Nephron (organoid): ENCODE measurements around the gene HELZ2.
"Not testable (repeated sequence)": the region's sequence is repeated elsewhere in the genome, so short reads cannot be mapped to it uniquely, and the experiment has no call there.

Source experiments
- H3K27ac Mint-ChIP-seq, 3 experiments: 2 replicates each; pipeline ENCODE4 v1.8.0; 2020; ENCODE audit warnings: mixed read lengths in 3 of 3, mild to moderate bottlenecking in 2 of 3, moderate library complexity in 1 of 3
- H3K27me3 Mint-ChIP-seq: 2 replicates; pipeline ENCODE4 v1.8.0; 2021; ENCODE audit warnings: low read depth, mild to moderate bottlenecking, moderate library complexity, mixed read lengths
- H3K36me3 Mint-ChIP-seq: 2 replicates; pipeline ENCODE4 v1.8.0; 2020; ENCODE audit warnings: low read depth, mixed read lengths
- H3K4me1 Mint-ChIP-seq: 2 replicates; pipeline ENCODE4 v1.8.0; 2020; ENCODE audit warnings: mixed read lengths
- H3K4me3 Mint-ChIP-seq, 3 experiments: 2 replicates each; pipeline ENCODE4 v1.8.0; 2020; ENCODE audit warnings: mild to moderate bottlenecking in 3 of 3, mixed read lengths in 3 of 3, moderate library complexity in 2 of 3
- H3K9me3 Mint-ChIP-seq: 2 replicates; pipeline ENCODE4 v1.8.0; 2020; ENCODE audit warnings: mixed read lengths
- TF ChIP-seq, protein P1 (sequence below), 3 experiments: fragments of 200-600 bp; sonication (generic); IDR thresholded peaks; one replicate each; pipeline ENCODE4 v1.5.0; 2021; ENCODE audit warnings: antibody characterized with exemption in 3 of 3; ENCODE audit not compliant: unreplicated experiment in 3 of 3

HELZ2 gene

DNA sequence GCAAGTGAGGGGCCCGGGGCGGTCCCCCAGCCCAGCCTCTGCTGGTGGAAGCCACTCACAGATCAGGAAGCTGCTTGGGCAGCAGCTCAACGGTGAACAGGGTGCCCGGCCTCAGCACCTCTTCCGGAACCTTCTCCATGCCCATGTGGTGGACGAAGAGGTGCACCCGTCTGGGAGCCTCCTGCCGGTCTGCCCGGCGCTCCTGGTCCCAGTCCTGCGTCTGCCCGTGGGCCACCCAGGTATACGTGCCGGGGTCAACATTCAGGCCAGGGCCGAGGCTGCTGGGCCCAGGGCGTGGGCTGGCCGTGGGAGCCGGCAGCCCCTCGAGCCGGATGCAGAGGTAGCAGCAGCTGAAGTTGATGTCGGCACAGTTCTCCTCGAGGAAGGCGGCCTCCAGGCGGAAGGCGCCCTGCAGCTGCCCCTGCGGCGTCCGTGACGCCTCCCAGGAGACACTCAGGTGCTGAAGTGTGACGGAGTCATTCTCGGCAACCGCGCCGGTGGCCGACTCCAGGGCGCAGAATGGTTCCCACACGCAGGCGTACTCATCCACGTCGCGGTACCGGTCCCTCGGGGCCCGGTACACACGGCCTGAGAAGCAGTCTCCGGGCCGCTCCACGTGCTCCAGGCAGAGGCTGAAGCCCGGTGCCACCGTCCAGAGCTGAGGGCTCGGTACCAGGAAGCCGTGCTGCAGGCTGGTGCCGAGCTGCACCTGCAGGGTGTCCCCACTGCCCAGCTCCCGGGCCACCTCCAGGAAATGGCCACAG lies 11.4 kb downstream of the HELZ2 start:
- Mint-ChIP-seq H3K4me1 (no peaks in the 10 kb centered on the region), H3K27me3 (no peaks in the 10 kb centered on the region), H3K4me3 (no peak overlapping the region), H3K27ac (no peak overlapping the region), H3K36me3 (peaks cover 3% of the 10 kb centered on the region), H3K9me3 (no peaks in the 10 kb centered on the region)
- TF ChIP-seq, protein P1, sequence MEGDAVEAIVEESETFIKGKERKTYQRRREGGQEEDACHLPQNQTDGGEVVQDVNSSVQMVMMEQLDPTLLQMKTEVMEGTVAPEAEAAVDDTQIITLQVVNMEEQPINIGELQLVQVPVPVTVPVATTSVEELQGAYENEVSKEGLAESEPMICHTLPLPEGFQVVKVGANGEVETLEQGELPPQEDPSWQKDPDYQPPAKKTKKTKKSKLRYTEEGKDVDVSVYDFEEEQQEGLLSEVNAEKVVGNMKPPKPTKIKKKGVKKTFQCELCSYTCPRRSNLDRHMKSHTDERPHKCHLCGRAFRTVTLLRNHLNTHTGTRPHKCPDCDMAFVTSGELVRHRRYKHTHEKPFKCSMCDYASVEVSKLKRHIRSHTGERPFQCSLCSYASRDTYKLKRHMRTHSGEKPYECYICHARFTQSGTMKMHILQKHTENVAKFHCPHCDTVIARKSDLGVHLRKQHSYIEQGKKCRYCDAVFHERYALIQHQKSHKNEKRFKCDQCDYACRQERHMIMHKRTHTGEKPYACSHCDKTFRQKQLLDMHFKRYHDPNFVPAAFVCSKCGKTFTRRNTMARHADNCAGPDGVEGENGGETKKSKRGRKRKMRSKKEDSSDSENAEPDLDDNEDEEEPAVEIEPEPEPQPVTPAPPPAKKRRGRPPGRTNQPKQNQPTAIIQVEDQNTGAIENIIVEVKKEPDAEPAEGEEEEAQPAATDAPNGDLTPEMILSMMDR (IDR thresholded peaks at IDR 0.05; ENCODE audit: unreplicated experiment in 3 of 3): no peak

DNA sequence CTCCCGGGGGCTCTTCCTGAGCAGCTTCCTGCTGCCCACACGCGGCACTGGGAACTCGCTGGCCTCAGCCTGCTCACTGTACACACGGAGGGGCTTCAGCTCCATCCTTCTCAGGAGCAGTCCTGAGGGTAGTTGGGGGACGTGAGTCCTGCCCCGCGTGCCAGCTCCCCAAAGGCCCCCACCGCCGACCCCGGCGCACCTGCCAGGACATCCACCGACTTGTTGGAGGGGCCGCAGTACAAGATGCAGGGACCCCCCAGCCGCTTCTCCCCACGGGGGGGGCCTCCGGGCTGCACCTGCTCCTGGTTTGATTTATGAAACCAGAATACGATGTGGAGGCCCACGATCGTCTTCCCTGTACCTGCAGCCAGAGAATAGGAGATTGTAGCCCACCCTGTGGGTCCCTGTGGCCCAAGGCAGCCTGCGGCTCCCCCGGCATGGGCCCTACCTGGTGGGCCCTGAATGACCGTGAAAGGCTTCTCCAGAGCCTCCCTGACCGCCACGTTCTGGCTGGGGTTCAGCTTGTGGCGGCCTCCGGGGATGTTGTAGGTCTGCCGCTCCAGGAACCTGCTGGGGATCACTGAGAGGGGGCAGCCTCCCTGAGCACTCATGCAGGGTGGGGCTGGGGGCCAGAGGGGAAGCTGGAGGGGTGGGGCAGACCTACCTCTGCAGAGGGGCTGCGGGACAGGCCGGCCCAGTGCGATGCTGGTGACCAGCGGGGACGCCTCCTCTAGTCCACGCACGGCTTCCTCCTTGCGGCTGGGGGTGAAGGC lies 12.2 kb downstream of the HELZ2 start:
- Mint-ChIP-seq H3K4me3 (no peak overlapping the region), H3K27me3 (no peaks in the 10 kb centered on the region), H3K27ac (no peak overlapping the region), H3K36me3 (peaks cover 3% of the 10 kb centered on the region), H3K4me1 (no peaks in the 10 kb centered on the region), H3K9me3 (no peaks in the 10 kb centered on the region)
- TF ChIP-seq, protein P1 (IDR thresholded peaks at IDR 0.05; ENCODE audit: unreplicated experiment in 3 of 3): no peak

GRCh38 chr20:63560856-63561609 lies 13.0 kb downstream of the HELZ2 start:
- Mint-ChIP-seq H3K27me3 (peaks cover 5% of the 10 kb centered on the region), H3K27ac (no peak overlapping the region), H3K4me3 (no peak overlapping the region), H3K4me1 (no peaks in the 10 kb centered on the region), H3K9me3 (no peaks in the 10 kb centered on the region), H3K36me3 (peaks cover 3% of the 10 kb centered on the region)
- TF ChIP-seq, protein P1 (IDR thresholded peaks at IDR 0.05; ENCODE audit: unreplicated experiment in 3 of 3): no peak

- TF ChIP-seq, protein P1 (IDR thresholded peaks at IDR 0.05; ENCODE audit: unreplicated experiment in 3 of 3): no peak
- H3K4me1 Mint-ChIP-seq: no peaks in the 10 kb centered on the region
- no peaks in the 10 kb centered on the region for H3K9me3 Mint-ChIP-seq
- H3K27me3 Mint-ChIP-seq: peaks cover 5% of the 10 kb centered on the region
- peaks cover 3% of the 10 kb centered on the region for H3K36me3 Mint-ChIP-seq
- H3K27ac Mint-ChIP-seq: no peak overlapping the region
- H3K4me3 Mint-ChIP-seq: no peak overlapping the region
These were observed 13.7 kb downstream of the HELZ2 start for GRCh38 chr20:63560333-63560805.

DNA sequence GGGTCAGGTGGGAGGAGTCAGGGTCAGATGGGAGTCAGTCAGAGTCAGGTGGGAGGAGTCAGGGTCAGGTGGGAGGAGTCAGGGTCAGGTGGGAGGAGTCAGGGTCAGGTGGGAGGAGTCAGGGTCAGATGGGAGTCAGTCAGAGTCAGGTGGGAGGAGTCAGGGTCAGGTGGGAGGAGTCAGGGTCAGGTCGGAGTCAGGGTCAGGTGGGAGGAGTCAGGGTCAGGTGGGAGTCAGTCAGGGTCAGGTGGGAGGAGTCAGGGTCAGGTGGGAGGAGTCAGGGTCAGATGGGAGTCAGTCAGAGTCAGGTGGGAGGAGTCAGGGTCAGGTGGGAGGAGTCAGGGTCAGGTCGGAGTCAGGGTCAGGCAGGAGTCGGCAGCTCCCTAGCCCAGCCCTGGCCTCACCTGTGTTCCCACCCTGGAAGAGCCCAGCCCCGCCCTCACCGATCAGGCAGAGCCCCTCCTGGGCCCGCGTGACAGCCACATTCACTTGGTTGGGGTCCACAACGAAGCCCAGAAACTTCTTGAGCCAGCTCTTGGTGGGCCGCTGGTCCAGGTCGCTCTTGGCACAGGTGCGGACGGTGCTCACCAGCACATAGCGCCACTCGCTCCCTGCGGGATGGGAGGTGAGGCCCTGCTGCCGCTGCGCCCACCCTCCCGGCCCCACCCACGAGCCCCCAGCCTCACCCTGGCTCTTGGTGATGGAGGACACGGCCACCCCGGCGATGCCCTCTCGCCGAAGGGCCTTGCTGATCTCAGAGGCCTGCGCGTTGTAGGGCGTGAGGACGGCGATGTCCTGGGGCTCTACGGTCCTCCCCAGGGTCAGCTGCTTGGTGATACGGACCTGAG lies 14.3 kb downstream of the HELZ2 start:
- H3K4me3 Mint-ChIP-seq, H3K9me3 Mint-ChIP-seq, H3K27me3 Mint-ChIP-seq, H3K4me1 Mint-ChIP-seq, H3K27ac Mint-ChIP-seq, H3K36me3 Mint-ChIP-seq: not testable (repeated sequence)
